ENCODE data around the gene OCEL1.

DNA sequence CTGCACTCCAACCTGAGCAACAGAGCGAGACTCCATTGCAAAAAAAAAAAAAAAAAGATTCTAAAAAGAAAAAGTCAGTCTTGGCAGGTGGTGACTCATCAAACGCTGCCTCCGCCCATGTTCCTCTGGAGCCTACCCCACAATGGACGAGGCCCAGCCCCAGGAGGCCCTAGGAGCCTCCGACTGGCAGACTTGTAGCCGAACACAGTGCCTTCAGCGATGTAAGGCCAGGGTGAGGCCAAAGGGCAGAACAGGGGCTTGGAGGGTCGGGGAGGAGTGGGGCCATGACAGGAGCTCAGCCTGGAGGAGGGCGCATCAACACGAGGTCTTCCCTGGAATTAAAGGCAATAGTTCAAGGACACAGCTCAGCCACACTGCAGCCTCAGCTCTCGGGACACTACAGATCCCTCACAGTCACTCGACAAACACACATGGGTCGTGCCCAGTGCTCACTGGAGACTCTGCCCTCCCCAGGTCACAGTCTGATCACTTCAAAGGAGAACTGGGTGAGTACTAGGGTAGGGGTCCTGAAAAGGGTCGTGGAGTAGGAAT, 5.7 kb upstream of the OCEL1 start:
- TF ChIP-seq, protein P1, sequence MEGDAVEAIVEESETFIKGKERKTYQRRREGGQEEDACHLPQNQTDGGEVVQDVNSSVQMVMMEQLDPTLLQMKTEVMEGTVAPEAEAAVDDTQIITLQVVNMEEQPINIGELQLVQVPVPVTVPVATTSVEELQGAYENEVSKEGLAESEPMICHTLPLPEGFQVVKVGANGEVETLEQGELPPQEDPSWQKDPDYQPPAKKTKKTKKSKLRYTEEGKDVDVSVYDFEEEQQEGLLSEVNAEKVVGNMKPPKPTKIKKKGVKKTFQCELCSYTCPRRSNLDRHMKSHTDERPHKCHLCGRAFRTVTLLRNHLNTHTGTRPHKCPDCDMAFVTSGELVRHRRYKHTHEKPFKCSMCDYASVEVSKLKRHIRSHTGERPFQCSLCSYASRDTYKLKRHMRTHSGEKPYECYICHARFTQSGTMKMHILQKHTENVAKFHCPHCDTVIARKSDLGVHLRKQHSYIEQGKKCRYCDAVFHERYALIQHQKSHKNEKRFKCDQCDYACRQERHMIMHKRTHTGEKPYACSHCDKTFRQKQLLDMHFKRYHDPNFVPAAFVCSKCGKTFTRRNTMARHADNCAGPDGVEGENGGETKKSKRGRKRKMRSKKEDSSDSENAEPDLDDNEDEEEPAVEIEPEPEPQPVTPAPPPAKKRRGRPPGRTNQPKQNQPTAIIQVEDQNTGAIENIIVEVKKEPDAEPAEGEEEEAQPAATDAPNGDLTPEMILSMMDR (IDR thresholded peaks at IDR 0.05) = no peak
- TF ChIP-seq ZFX (IDR thresholded peaks at IDR 0.05; ENCODE audit: borderline replicate concordance) = no peak

Measured in 22Rv1 (cell line).